ENCODE results near the gene MICA. TPM values are rescaled to one million over a fixed set of nuclear protein-coding genes. Genes with fewer than 3 reads are reported as not detected.
"Not testable (repeated sequence)": the region's sequence is repeated elsewhere in the genome, so short reads cannot be mapped to it uniquely, and the experiment has no call there.

Gene MICA
- total RNA-seq, 2 donors from 2014 or later = 16.1 to 22.8 TPM

DNA sequence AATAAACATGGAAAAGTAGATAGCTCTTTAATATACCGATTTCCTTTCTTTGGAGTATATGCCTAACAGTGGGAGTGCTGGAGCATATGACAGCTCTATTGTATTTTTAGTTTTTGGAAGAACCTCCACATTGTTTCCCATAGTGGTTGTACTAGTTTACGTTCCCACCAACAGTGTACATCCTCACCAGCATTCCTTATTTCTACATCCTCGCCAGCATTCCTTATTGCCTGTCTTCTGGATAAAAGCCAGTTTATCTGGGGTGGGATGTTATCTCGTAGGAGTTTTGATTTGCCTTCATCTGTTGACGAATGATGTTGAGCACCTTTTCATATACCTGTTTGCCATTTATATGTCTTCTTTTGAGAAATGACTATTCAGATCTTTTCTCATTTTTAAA, 2.6 kb downstream of the MICA start:
- peaks cover 6% of the 10 kb centered on the region for H3K4me1 ChIP-seq (replicated peaks)
- intact Hi-C loops (cut with DNase I) = no loop called here
- H3K9me3 ChIP-seq = no peaks in the 10 kb centered on the region
- no peaks in the 10 kb centered on the region for H3K27me3 ChIP-seq (replicated peaks; ENCODE audit: insufficient read depth)
- TF ChIP-seq POLR2A (IDR thresholded peaks at IDR 0.05) (no peak), POLR2AphosphoS5 (IDR thresholded peaks at IDR 0.05) (no peak)
- TF ChIP-seq, protein P1, sequence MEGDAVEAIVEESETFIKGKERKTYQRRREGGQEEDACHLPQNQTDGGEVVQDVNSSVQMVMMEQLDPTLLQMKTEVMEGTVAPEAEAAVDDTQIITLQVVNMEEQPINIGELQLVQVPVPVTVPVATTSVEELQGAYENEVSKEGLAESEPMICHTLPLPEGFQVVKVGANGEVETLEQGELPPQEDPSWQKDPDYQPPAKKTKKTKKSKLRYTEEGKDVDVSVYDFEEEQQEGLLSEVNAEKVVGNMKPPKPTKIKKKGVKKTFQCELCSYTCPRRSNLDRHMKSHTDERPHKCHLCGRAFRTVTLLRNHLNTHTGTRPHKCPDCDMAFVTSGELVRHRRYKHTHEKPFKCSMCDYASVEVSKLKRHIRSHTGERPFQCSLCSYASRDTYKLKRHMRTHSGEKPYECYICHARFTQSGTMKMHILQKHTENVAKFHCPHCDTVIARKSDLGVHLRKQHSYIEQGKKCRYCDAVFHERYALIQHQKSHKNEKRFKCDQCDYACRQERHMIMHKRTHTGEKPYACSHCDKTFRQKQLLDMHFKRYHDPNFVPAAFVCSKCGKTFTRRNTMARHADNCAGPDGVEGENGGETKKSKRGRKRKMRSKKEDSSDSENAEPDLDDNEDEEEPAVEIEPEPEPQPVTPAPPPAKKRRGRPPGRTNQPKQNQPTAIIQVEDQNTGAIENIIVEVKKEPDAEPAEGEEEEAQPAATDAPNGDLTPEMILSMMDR (IDR thresholded peaks at IDR 0.05) = no peak
- H3K4me3 ChIP-seq = no peak overlapping the region
- DNase-seq (ENCODE audit: low spot score) = no peak
- no peaks in the 10 kb centered on the region for H3K36me3 ChIP-seq
- WGBS = 75% methylated on average over 5 of the region's 5 CpGs
- no peak overlapping the region for H3K27ac ChIP-seq

DNA sequence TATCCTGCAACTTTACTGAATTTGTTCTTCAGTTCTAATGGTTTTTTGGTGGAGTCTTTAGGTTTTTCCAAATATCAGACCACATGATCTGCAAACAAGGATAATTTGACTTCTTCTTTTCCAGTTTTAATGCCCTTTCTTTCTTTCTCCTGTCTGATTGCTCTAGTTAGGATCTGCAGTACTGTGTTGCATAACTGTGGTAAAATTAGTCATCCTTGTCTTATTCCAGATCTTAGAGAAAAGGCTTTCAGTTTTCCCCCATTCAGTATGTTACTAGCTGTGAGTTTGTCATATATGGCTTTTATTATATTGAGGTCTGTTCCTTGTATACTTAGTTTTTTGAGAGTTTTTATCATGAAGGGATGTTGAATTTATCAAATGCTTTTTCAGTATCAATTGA, 4.3 kb downstream of the MICA start:
- intact Hi-C loops (cut with DNase I) = no loop called here
- Histone ChIP-seq H3K27ac (no peak overlapping the region), H3K4me1 (replicated peaks) (peaks cover 6% of the 10 kb centered on the region), H3K4me3 (no peak overlapping the region), H3K9me3 (no peaks in the 10 kb centered on the region), H3K27me3 (replicated peaks; ENCODE audit: insufficient read depth) (no peaks in the 10 kb centered on the region), H3K36me3 (peaks cover 0 to 7% of the 10 kb centered on the region in 2 donors)
- DNase-seq (ENCODE audit: low spot score) = no peak
- TF ChIP-seq, protein P1 (IDR thresholded peaks at IDR 0.05) = no peak
- TF ChIP-seq POLR2AphosphoS5 (IDR thresholded peaks at IDR 0.05) (no peak), POLR2A (IDR thresholded peaks at IDR 0.05) (no peak)

DNA sequence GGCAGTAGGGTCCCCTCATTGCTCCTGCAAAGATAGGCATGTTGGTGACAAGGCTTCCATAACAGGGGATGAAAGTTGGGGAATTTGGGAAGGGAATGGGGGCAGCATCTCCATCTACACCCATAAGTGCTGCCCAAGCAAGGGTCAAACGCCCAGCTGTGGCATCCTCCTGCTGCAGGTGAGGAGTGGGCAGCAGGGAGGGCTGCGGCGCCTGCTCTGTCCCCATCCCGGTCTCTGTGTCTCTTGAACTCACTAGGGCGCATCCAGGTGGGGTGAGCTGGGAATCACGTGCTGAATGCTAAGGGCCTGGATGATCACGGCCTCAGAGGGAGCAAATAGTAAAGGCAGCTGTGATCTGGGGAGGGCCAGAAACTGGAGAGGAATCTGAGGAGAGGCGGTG, 9.1 kb downstream of the MICA start:
- intact Hi-C loops (cut with DNase I) = no loop called here
- no peak overlapping the region for H3K4me3 ChIP-seq
- 86% methylated on average over 8 of the region's 8 CpGs for WGBS
- no peaks in the 10 kb centered on the region for H3K9me3 ChIP-seq
- H3K27ac ChIP-seq = no peak overlapping the region
- TF ChIP-seq POLR2AphosphoS5 (IDR thresholded peaks at IDR 0.05) = no peak
- no peak for TF ChIP-seq POLR2A (IDR thresholded peaks at IDR 0.05)
- TF ChIP-seq, protein P1 (IDR thresholded peaks at IDR 0.05) = no peak
- peaks cover 0 to 10% of the 10 kb centered on the region in 2 donors for H3K36me3 ChIP-seq
- no peaks in the 10 kb centered on the region for H3K27me3 ChIP-seq (replicated peaks; ENCODE audit: insufficient read depth)
- H3K4me1 ChIP-seq (replicated peaks) = no peaks in the 10 kb centered on the region
- DNase-seq (ENCODE audit: low spot score) = no peak

DNA sequence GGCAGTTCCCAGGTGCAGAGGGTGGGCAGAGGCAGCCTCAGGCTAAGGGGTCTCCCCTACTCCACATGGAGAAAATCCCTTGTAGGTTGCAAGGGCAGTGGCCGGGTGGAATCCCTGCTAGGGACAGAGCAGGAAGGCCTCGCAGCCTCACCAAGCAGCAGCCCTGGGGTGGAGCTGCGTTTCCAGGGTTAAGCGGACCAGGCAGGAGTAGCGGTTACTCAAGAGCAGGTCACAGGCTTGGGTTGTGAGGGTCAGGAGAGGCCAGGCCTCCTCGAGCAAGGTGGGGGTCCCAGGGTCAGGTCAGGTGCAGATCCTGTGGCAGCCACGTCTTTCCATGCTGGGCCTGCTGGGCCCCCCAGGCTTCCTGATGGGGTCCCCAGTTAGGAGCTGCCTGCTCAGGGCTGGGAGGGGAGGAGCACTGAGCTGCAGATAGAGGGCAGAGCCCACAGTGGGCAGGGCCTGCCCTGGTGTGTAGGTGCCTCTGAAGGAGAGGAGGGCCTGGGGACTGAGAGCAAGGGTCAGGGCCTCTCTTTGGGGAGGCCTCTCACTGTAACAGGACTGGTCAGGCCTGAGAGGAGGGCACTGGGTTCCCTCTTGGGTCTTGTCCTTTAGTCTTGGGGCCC, 10.9 kb downstream of the MICA start:
- H3K27me3 ChIP-seq (replicated peaks; ENCODE audit: insufficient read depth); H3K4me1 ChIP-seq (replicated peaks); H3K27ac ChIP-seq; H3K4me3 ChIP-seq; H3K9me3 ChIP-seq; intact Hi-C loops (cut with DNase I); DNase-seq (ENCODE audit: low spot score): not testable (repeated sequence)
- H3K36me3 ChIP-seq = peaks cover 0 to 10% of the 10 kb centered on the region in 2 donors
- 81% methylated on average over 7 of the region's 7 CpGs for WGBS

DNA sequence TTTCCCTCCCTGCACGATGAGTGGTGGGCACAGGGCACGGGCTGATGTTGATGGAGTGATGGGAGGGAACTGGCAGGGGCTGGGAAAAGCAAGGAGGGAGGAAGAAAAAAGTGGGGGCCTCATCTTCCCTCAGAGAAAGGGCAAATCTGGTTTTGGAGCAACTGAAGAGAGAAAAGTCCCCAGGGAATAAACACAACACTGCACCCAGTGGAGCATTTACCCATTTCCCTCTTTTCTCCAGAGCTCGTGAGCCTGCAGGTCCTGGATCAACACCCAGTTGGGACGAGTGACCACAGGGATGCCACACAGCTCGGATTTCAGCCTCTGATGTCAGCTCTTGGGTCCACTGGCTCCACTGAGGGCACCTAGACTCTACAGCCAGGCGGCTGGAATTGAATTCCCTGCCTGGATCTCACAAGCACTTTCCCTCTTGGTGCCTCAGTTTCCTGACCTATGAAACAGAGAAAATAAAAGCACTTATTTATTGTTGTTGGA, 11.4 kb downstream of the MICA start:
- intact Hi-C loops (cut with DNase I) = no loop called here
- DNase-seq (ENCODE audit: low spot score) = no peak
- no peaks in the 10 kb centered on the region for H3K9me3 ChIP-seq
- no peaks in the 10 kb centered on the region for H3K27me3 ChIP-seq (replicated peaks; ENCODE audit: insufficient read depth)
- H3K36me3 ChIP-seq = peaks cover 0 to 10% of the 10 kb centered on the region in 2 donors
- no peak overlapping the region for H3K27ac ChIP-seq
- H3K4me3 ChIP-seq = no peak overlapping the region
- TF ChIP-seq POLR2AphosphoS5 (IDR thresholded peaks at IDR 0.05) = no peak
- TF ChIP-seq POLR2A (IDR thresholded peaks at IDR 0.05) = no peak
- TF ChIP-seq, protein P1 (IDR thresholded peaks at IDR 0.05) = no peak
- H3K4me1 ChIP-seq (replicated peaks) = no peaks in the 10 kb centered on the region
- WGBS = 64% methylated on average over 6 of the region's 6 CpGs
